Upper lobe of right lung (tissue), 1 donor: ENCODE measurements around the gene GNPTG. TPM values are rescaled to one million over a fixed set of nuclear protein-coding genes. Genes with fewer than 3 reads are reported as not detected.
A peak's percentile ranks its signal among the peaks of the same experiment; 100 is the strongest.

Experiments used
- ATAC-seq: fragments of 200-7000 bp; cut with Tn5 transposase; one replicate; pipeline ENCODE4 v1.9.1; 2020; ENCODE audit warnings: mild to moderate bottlenecking, moderate library complexity
- DNase-seq: peaks from one replicate; pipeline ENCODE4 v3.0.0-alpha.2; 2020
- H3K27ac ChIP-seq: fragments of 200-600 bp; one replicate; pipeline ENCODE4 v1.8.0; 2022
- H3K27me3 ChIP-seq: fragments of 200-600 bp; one replicate; pipeline ENCODE4 v1.8.0; 2022; ENCODE audit warnings: mild to moderate bottlenecking
- H3K36me3 ChIP-seq: fragments of 200-600 bp; one replicate; pipeline ENCODE4 v1.8.0; 2022
- H3K4me1 ChIP-seq: fragments of 200-600 bp; one replicate; pipeline ENCODE4 v1.8.0; 2022
- H3K4me3 ChIP-seq: fragments of 200-600 bp; one replicate; pipeline ENCODE4 v1.8.0; 2022; ENCODE audit warnings: mild to moderate bottlenecking
- H3K9me3 ChIP-seq: fragments of 200-600 bp; one replicate; pipeline ENCODE4 v1.8.0; 2022
- CTCF ChIP-seq: fragments of 200-600 bp; IDR thresholded peaks from one replicate; pipeline ENCODE4 v1.8.0; 2022; ENCODE audit warnings: antibody characterized with exemption
- intact Hi-C: fragments of 100-400 bp; cut with DNase I; formaldehyde crosslinking; loops from one replicate; pipeline ENCODE4 v1.11.0; 2022
- total RNA-seq: library from RNA; stranded (reverse); fragmentation: NEBNext Ultra II Directional; extraction: Animal tissue kit (Norgen Biotek cat#: 25700); gene quantifications from one replicate; pipeline ENCODE4 v1.2.1, GENCODE V29; 2021
- donor health status: DM: no; HTN: yes; CAD: no; lungs with severe emphysema.

GNPTG gene
- total RNA-seq, 1 donor from 2014 or later, result 82.9 TPM

GRCh38 chr16:1337486-1337885, 14.2 kb upstream of the GNPTG start:
- intact Hi-C loops, result no loop called here
- no peak for ATAC-seq
- no peak for TF ChIP-seq CTCF
- no peak for DNase-seq
- Histone ChIP-seq H3K36me3 (no peaks in the 10 kb centered on the region), H3K9me3 (no peaks in the 10 kb centered on the region), H3K27me3 (peaks cover 40% of the 10 kb centered on the region), H3K4me3 (no peak overlapping the region), H3K27ac (no peak overlapping the region), H3K4me1 (peaks cover 21% of the 10 kb centered on the region)

- TF ChIP-seq CTCF, result peak; percentile 18
- H3K27me3 ChIP-seq, result peaks cover 33% of the 10 kb centered on the region
- intact Hi-C loops, result no loop called here
- peaks cover 16% of the 10 kb centered on the region for H3K4me1 ChIP-seq
- H3K9me3 ChIP-seq, result no peaks in the 10 kb centered on the region
- no peak overlapping the region for H3K4me3 ChIP-seq
- H3K27ac ChIP-seq, result no peak overlapping the region
- DNase-seq (no peak), ATAC-seq (no peak)
- no peaks in the 10 kb centered on the region for H3K36me3 ChIP-seq
Observed at GRCh38 chr16:1338119-1338730, 13.5 kb upstream of the GNPTG start.

DNA sequence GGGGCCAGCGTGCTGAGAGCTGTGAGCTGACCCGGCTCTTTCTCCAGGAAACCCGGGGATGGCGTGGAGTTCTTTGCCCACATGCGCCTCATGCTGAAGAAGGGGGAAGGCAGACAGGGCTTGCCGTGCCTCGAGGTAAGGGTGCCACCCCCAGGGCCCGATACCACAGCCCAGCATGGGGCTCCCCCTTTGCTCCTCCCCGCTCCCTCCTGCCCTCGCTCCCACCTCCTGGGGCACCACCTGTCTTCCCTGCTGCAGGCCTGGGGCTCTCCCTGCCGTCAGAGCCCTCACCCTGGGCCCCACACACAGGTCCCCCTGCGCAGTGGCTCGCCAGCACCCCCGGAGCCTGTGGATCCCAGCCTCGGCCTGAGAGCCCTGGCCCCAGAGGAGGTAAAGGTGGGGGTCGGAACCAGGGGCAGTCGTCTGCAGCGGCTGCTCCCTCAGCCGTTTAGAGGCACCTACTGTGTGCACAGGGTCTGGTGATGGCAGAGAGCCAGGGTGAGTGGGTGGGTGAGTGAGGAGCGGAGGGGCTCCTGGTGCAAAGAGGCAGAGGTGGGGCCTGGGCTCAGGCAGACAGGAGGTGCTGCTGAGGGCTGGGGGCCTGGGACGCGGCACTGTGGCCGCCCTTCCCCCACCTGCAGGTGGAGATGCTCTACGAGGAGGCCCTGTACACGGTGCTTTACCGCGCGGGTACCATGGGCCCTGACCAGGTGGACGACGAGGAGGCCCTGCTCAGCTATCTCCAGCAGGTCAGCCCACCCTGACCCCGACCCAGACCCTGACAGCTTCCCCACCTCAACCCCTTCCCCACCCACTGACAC, 12.7 kb upstream of the GNPTG start:
- H3K4me1 ChIP-seq, result peaks cover 13% of the 10 kb centered on the region
- no peak for ATAC-seq
- TF ChIP-seq CTCF, result no peak
- no peak overlapping the region for H3K27ac ChIP-seq
- no peaks in the 10 kb centered on the region for H3K9me3 ChIP-seq
- DNase-seq, result no peak
- intact Hi-C loops, result no loop called here
- no peaks in the 10 kb centered on the region for H3K36me3 ChIP-seq
- H3K27me3 ChIP-seq, result peaks cover 27% of the 10 kb centered on the region
- H3K4me3 ChIP-seq, result no peak overlapping the region

GRCh38 chr16:1340730-1341494, 10.8 kb upstream of the GNPTG start:
- ATAC-seq (no peak), DNase-seq (no peak)
- peaks cover 9% of the 10 kb centered on the region for H3K27me3 ChIP-seq
- H3K4me3 ChIP-seq, result no peak overlapping the region
- intact Hi-C loops, result no loop called here
- no peaks in the 10 kb centered on the region for H3K9me3 ChIP-seq
- H3K36me3 ChIP-seq, result no peaks in the 10 kb centered on the region
- H3K27ac ChIP-seq, result no peak overlapping the region
- no peak for TF ChIP-seq CTCF
- H3K4me1 ChIP-seq, result peaks cover 8% of the 10 kb centered on the region

- ATAC-seq, result no peak
Observed at GRCh38 chr16:1341495-1342420, 10.0 kb upstream of the GNPTG start.

More at GRCh38 chr16:1341495-1342420, 10.0 kb upstream of the GNPTG start:
- Histone ChIP-seq H3K27ac (no peak overlapping the region), H3K9me3 (no peaks in the 10 kb centered on the region), H3K4me3 (no peak overlapping the region), H3K36me3 (no peaks in the 10 kb centered on the region), H3K4me1 (peaks cover 8% of the 10 kb centered on the region), H3K27me3 (peaks cover under 1% of the 10 kb centered on the region)
- intact Hi-C loops, result no loop called here
- DNase-seq, result no peak
- no peak for TF ChIP-seq CTCF
